ENCODE measurements around the gene FZR1.

The FZR1 gene

GRCh38 chr19:3513229-3514140, 7.4 kb downstream of the FZR1 start:
- no peak for DNase-seq (ENCODE audit: low read depth in 2 of 3, low spot score in 1 of 3)

- no peak for DNase-seq (ENCODE audit: low read depth in 2 of 3, low spot score in 1 of 3)
Measured at GRCh38 chr19:3514930-3515329, 8.8 kb downstream of the FZR1 start.

DNA sequence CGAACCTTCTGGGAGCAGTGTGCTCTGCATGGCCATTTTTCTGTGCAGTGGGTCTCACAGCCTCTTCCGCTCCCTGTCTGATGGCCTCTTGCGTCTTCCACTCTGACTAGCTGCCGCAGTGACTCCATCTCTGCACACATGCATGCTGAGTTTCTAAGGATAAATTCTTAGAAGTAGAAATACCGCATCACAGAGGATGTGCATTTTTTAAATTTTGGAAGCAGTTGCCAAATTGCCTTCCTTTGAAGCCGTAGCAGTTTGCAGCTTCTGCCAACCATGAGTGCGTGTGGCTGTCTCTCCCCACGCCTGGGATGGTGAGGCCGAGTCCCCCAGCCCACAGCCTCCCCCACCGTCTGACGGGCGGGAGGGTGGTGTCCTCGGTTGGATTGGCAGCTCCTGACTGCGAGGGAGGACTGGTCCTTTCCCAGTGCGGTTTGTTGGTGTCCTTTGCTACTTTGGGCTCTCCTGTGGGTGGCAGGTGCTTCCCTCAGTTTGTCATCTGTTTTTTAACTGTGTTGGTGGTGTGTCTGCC, 9.8 kb downstream of the FZR1 start:
- DNase-seq (ENCODE audit: low read depth in 2 of 3, low spot score in 1 of 3): no peak

DNA sequence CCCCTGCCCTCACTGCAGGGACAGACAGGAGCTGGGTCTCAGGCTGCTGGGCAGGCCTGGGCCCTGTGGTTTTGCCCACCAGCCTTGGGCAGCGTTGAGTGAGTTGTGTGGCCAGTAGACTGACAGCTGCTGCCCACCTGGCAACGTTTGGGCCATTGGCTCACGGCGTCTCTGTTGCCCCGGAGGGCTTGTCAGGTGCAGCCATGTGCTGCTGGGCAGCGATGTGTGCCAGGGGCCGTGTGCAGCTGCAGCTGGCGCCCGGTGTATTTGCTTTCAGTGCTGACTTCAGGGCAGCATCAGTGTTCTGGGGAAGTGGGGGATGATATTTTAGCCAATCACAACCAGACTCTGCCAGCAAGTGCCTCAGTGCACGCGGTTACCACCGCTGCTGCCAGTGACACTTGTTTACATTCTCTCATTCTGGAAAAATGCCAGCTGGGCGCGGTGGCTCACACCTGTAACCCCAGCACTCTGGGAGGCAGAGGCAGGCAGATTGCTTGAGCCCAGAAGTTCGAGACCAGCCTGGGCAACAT, 10.6 kb downstream of the FZR1 start:
- DNase-seq (ENCODE audit: low read depth in 2 of 3, low spot score in 1 of 3): no peak

DNA sequence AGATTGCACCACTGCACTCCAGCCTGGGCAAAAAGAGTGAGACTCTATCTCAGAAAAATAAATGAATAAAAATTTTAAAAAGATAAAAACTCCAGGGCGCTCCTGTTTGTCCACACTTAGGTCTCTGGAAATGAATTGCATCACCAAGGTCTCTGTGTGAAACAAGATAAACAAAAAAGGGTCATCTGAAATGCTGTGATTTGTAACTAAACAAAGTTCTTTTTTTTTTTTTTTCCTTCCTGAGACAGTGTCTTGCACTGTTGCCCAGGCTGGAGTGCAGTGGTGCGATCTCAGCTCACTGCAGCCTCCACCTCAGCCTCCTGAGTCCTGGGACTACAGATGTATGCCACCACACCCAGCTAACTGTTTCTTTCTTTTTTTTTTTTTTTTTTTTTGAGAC, 11.5 kb downstream of the FZR1 start:
- DNase-seq (ENCODE audit: low read depth in 2 of 3, low spot score in 1 of 3): no peak

DNA sequence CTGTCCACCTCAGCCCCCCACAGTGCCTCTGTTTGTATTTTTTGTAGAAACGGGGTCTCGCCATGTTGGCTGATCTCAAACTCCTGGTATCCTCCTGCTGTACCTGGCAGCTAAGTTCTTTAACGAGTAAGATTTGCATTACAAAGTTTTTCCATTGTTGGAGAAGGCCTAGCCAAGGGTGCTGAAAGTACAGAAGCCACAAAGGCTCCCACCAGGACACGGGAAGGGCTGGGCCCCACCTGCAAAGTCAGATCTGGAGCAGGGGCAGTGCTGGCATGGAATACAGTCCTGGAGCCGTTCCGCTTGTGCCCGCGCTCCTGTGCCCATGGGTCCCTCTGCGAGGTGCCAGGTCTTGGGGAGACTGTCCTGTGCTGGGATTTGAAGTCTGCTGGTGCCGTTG, 12.1 kb downstream of the FZR1 start:
- DNase-seq (ENCODE audit: low read depth in 2 of 3, low spot score in 1 of 3): no peak

DNA sequence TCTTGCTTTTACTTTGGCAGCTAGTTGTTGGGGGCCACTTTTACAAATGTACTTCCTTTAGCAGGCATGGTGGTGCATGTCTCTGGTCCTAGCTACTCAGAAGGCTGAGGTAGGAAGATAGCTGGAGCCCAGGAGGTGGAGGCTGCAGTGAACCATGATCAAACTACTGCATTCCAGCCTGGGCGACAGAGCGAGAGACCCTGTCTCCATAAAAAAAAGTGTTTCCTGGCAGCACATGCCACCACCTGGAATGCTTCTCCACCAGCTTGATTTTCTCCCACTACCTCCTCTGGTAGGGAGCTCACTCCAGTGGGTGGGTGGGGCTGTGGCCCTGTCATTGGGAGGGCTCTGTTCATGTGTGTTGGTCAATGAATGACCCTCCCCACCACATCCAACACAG, 12.5 kb downstream of the FZR1 start:
- no peak for DNase-seq (ENCODE audit: low read depth in 2 of 3, low spot score in 1 of 3)

DNA sequence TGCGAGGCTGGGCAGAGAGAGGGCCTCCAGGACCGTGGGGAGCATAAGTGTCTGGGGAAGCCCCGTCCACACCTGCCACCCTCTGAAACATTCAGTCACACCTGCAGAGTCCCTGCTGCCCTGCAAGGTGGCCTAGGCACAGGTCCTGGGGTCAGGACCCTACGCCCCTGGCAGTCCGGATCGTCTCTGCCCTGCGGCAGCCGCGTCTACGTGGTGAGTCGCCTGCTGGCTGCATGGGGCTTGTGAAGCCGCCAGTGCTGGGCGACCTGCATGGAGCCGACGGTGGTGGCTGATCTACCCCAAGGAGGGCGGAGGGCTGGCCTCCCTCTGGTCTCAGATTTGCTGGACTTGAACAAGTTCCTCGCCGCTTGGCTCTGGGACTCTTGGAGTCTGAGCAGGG, 13.0 kb downstream of the FZR1 start:
- no peak for DNase-seq (ENCODE audit: low read depth in 2 of 3, low spot score in 1 of 3)

DNA sequence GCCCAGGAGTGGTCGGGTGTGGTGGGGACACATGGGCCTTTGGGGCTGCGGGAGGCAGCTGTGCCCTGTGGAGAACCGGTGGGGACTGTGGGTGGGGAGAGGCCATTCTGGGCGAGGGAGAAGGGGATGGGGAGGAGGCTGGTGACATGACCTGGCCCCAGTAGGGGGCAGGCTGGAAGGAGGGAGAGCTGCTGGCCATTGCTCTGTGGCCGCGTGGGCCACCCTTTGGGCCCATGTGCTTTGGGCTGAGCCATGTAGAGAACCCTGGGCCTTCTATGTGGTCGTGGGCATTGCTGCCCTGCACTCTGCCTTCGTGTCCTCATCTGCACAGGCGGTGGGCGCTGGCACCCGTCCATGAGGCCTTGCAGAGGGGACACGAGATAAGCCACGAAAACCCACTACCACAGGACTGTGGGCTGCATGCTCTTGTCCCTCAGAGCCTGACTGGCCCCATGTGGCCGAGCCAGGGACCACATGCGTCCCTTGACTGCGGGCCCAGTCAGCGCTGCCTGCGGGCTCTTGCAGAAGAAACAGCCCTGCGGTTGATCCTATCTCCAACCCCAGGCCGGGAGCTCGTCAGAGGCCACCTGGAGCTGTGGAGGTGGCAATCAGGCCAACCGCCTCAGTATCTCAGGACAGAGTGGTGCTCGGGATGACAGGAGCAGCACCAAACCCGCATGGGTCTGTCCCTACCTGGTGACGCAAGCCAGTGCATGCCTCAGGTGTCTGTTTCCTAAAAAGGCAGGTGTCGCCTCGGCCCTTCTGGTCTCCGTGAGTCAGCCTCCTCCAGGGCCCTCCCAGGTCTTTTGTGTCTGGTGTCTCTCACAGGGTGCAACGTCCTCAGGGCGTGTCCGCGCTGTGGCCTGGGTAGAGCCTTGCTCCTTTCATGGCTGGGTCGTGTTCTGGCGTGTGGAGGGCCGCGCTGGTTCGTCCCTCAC, 14.3 kb downstream of the FZR1 start:
- DNase-seq (ENCODE audit: low read depth in 2 of 3, low spot score in 1 of 3): no peak

DNA sequence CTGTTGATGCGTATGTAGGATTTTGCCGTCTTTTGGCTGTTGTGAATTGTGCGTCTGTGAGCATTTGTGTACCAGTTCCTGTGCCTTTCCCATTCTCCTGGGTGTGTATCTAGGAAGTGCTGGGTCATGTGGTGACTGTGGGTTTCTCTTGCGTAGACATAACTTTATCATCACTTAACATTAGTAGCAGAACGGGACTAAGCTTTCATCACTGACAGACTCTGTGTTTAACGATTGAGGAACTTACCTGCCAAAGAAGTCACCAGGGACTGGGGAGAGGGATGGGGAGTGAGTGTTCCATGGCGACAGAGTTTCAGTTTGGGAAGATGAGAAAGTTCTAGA, 15.0 kb downstream of the FZR1 start:
- DNase-seq (ENCODE audit: low read depth in 2 of 3, low spot score in 1 of 3): no peak

DNA sequence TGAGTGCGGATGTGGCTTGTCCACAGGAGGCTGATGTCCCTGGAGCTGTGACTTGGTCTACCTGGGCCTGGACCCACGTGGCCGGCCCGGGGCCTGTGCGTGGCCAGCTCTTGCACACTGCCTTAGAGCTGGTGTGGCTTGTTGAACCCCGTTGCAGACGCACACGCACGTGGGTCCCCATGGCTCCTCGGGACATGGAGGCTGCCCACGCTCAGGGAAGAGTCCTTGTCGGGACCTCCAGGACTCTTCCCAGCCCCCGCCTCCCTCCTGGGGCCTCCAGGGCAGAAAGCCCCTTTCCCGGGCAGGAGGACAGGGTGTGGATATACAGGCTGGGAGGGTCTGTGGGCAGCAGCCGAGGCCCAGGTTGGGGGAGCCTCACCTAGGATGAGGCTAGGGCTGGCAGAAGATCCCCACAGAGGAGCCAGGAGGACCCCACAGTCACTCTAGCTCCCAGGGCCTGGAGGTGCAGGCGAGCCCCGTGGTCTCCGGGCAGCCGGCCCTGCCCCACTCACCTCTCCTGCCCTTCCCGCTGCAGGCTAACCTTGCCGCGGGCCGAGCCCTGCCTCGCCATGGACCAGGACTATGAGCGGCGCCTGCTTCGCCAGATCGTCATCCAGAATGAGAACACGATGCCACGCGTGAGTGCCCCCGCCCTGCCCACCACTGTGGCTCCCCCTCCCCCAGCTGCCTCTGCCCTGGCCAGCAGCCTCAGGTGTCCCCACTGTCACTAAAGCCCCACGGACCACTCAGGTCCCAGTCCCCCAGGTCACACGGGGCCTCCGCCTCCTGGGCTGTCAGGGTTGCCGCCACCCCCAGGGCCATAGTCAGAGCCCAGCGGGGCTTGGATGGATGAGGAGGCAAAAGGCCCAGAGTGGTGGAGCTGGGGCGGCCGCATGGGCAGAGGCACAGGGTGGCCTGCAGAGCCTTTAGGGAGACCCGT, 16.6 kb downstream of the FZR1 start:
- no peak for DNase-seq (ENCODE audit: low read depth in 2 of 3, low spot score in 1 of 3)

DNA sequence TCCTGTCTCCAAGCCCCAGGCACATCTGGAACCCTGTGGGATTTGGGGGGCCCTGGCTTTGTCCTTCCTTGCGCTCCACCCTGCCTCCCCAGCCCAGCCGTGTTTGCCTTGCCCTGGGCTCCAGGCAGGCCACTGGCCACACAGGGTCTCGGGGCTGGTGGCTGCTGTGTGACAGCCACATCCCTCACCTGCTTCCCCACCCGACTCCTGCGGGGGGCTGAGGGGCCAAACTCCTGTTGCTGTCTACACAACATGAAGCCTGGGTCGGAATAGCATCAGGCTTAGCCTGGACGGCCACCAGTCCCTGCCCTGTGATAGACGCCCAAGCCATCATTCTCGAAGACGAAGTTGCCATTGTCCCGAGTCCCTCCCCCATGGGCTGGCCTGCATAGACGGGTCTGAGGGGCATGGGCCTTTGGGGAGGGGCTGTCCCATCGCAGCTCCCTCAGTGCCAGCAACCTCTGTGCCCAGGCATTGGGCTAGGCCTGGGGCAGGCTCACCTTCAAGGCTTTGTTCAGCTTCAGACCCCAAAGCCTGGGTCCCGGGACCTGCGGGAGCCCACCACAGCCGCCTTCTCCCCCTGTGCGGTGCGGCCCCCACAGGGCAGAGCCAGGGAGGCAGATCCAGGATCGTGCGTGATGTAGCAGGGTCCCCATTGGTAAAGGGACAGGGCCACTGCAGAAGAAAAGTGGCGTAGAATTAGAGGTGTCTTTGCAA, 17.4 kb downstream of the FZR1 start:
- DNase-seq (ENCODE audit: low read depth in 2 of 3, low spot score in 1 of 3): no peak

GRCh38 chr19:3524078-3524842, 18.1 kb downstream of the FZR1 start:
- no peak for DNase-seq (ENCODE audit: low read depth in 2 of 3, low spot score in 1 of 3)

DNA sequence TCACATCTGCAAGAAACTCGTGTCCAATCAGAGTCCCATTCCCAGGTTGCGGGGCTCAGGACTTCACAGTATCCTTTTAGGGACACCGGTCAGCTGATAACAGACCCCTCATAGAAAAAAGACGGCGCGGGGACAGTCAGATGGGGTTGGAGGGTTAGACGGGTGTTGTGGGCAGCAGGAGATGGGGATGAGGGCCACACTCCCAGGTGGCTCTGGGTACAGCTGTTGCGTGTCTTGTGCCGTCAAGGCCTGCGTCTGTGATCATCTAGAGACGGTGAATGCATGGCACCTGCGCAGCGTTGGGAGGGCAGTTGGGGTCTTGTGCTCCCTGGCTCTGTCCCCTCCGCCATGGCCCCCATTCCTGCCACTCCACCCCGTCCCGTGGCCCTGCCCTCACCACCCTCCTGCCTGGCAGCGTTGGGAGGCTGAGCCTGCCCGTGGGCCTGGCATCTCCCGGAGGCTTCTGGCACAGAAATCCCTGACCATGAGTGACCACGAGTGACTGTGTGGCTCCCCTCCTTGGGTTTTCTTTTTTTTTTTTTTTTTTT, 18.9 kb downstream of the FZR1 start:
- no peak for DNase-seq (ENCODE audit: low read depth in 2 of 3, low spot score in 1 of 3)

DNA sequence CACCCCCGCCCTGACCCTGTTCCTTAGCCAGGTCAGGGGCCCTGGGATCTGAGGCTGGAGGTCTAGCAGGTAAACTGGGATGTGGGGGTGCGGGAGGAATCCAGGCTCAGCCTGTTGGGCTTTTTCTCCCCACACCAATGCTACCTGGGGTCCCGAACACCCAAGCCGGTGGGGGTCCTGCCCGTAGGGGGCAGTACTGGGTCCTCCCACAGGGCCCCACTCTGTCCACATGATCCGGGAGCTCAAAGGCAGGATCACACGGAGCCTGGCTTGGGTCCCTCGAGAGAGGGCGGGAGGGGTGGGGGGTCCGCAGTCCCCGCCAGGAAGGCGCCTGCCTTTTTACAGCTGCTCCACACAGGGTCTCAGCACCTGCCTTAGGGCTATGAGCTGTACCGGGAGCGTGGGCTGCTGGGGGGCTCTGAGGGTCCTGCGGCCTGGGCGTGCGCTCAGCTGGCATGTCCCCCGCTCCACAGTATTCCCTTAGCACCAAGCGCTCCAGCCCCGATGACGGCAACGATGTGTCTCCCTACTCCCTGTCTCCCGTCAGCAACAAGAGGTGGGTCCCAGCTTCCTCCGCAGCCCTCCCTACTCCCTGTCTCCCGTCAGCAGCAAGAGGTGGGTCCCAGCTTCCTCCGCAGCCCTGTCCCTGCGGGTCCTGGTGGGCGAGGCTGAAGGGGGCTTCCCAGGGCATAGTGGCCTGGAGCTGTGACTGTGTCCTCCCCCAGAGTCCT, 20.6 kb downstream of the FZR1 start:
- no peak for DNase-seq (ENCODE audit: low read depth in 2 of 3, low spot score in 1 of 3)

- no peak for DNase-seq (ENCODE audit: low read depth in 2 of 3, low spot score in 1 of 3)
Measured at GRCh38 chr19:3527238-3527910, 21.3 kb downstream of the FZR1 start.

GRCh38 chr19:3528080-3528479, 22.0 kb downstream of the FZR1 start:
- no peak for DNase-seq (ENCODE audit: low read depth in 2 of 3, low spot score in 1 of 3)
